OCI-LY1 (cell line): ENCODE data around the gene DMD.
"Not testable (repeated sequence)": the region's sequence is repeated elsewhere in the genome, so short reads cannot be mapped to it uniquely, and the experiment has no call there.

Experiments
- H2AFZ ChIP-seq: fragments of 200-600 bp; sonication (generic), shearing (Covaris generic); 2 replicates; pipeline ENCODE4 v1.6.0; 2014; ENCODE audit warnings: antibody characterized with exemption, mild to moderate bottlenecking, low read length
- H3F3A ChIP-seq: fragments of 200-600 bp; sonication (generic), shearing (Covaris generic); 2 replicates; pipeline ENCODE4 v1.6.0; 2014; ENCODE audit warnings: mild to moderate bottlenecking, antibody characterized with exemption, low read length, moderate library complexity; ENCODE audit not compliant: insufficient read depth
- H3K27ac ChIP-seq: fragments of 200-600 bp; sonication (generic); 2 replicates; pipeline ENCODE4 v1.5.1; 2014; ENCODE audit warnings: low read length, mixed run types, mild to moderate bottlenecking, low read depth; ENCODE audit not compliant: poor library complexity, severe bottlenecking
- H3K27me3 ChIP-seq: fragments of 200-600 bp; sonication (generic); 2 replicates; pipeline ENCODE4 v1.6.0; 2014; ENCODE audit warnings: antibody characterized with exemption, mild to moderate bottlenecking, low read length, moderate library complexity; ENCODE audit not compliant: insufficient read depth
- H3K36me3 ChIP-seq: fragments of 200-600 bp; sonication (generic); 2 replicates; pipeline ENCODE4 v1.6.1; 2014; ENCODE audit warnings: mild to moderate bottlenecking, antibody characterized with exemption, low read length, moderate library complexity, mixed read lengths; ENCODE audit not compliant: insufficient read depth
- H3K4me1 ChIP-seq: fragments of 200-600 bp; sonication (generic); 2 replicates; pipeline ENCODE4 v1.5.1; 2014; ENCODE audit warnings: mild to moderate bottlenecking, low read length, moderate library complexity; ENCODE audit not compliant: insufficient read depth, severe bottlenecking
- H3K4me2 ChIP-seq: fragments of 200-600 bp; sonication (generic), shearing (Covaris generic); 2 replicates; pipeline ENCODE4 v1.6.1; 2014; ENCODE audit warnings: low read length
- H3K4me3 ChIP-seq: fragments of 200-600 bp; sonication (generic); 2 replicates; pipeline ENCODE4 v1.5.1; 2014; ENCODE audit warnings: low read length, low read depth, mild to moderate bottlenecking, mixed read lengths; ENCODE audit not compliant: poor library complexity, severe bottlenecking
- H3K79me2 ChIP-seq: fragments of 200-600 bp; shearing (Covaris generic); 2 replicates; pipeline ENCODE4 v1.6.1; 2016; ENCODE audit warnings: mixed run types, low read length, mixed read lengths; ENCODE audit not compliant: insufficient read depth
- H3K9ac ChIP-seq: fragments of 200-600 bp; sonication (generic), shearing (Covaris generic); 2 replicates; pipeline ENCODE4 v1.6.1; 2014; ENCODE audit warnings: mild to moderate bottlenecking, low read length, mixed read lengths
- H3K9me2 ChIP-seq: fragments of 200-600 bp; sonication (generic), shearing (Covaris generic); 2 replicates; pipeline ENCODE4 v1.6.1; 2014; ENCODE audit warnings: low read depth, mild to moderate bottlenecking, low read length, mixed read lengths
- H3K9me3 ChIP-seq: fragments of 200-600 bp; shearing (Covaris generic); 2 replicates; pipeline ENCODE4 v1.6.1; 2014; ENCODE audit warnings: low read length, mixed read lengths
- H4K20me1 ChIP-seq: fragments of 200-600 bp; sonication (generic), shearing (Covaris generic); 2 replicates; pipeline ENCODE4 v1.6.0; 2016; ENCODE audit warnings: mild to moderate bottlenecking, low read length; ENCODE audit not compliant: insufficient read depth
- CTCF ChIP-seq: fragments of 200-600 bp; sonication (generic), shearing (Covaris generic); IDR thresholded peaks from 2 replicates; pipeline ENCODE4 v1.5.1; 2017; ENCODE audit warnings: mild to moderate bottlenecking, antibody characterized with exemption, low read length, moderate library complexity, mixed read lengths
- EZH2 ChIP-seq: fragments of 200-600 bp; sonication (generic), shearing (Covaris generic); IDR thresholded peaks from 2 replicates; pipeline ENCODE4 v1.8.0; 2017; ENCODE audit warnings: borderline replicate concordance, mixed run types, mild to moderate bottlenecking, antibody characterized with exemption, low read length, moderate library complexity, mixed read lengths

Gene DMD

GRCh38 chrX:33086886-33087285, 124.5 kb downstream of the DMD start:
- Histone ChIP-seq H3K79me2 (no peaks in the 10 kb centered on the region), H3K27me3 (no peaks in the 10 kb centered on the region), H2AFZ (no peak overlapping the region), H4K20me1 (no peaks in the 10 kb centered on the region), H3K27ac (no peak overlapping the region), H3K9me3 (no peaks in the 10 kb centered on the region), H3K4me1 (peaks cover 4% of the 10 kb centered on the region), H3K4me3 (no peak overlapping the region), H3K9ac (no peak overlapping the region), H3F3A (no peaks in the 10 kb centered on the region), H3K9me2 (no peaks in the 10 kb centered on the region), H3K36me3 (peaks cover 3% of the 10 kb centered on the region; the same call in 1 of the 2 replicates), H3K4me2 (no peak overlapping the region)
- TF ChIP-seq CTCF (no peak), EZH2 (no peak)

- Histone ChIP-seq H3K27me3 (no peaks in the 10 kb centered on the region), H3K9ac (no peak overlapping the region), H3K79me2 (no peaks in the 10 kb centered on the region), H3K4me3 (no peak overlapping the region), H2AFZ (no peak overlapping the region), H3K4me2 (no peak overlapping the region), H3K36me3 (peaks cover 16% of the 10 kb centered on the region), H3K9me3 (no peaks in the 10 kb centered on the region), H4K20me1 (no peaks in the 10 kb centered on the region), H3F3A (no peaks in the 10 kb centered on the region), H3K9me2 (no peaks in the 10 kb centered on the region), H3K27ac (no peak overlapping the region), H3K4me1 (peaks cover 2% of the 10 kb centered on the region)
- no peak for TF ChIP-seq CTCF
- no peak for TF ChIP-seq EZH2
Observed at GRCh38 chrX:33082371-33082770, 129.0 kb downstream of the DMD start.

GRCh38 chrX:33078273-33078672, 133.1 kb downstream of the DMD start:
- no peak overlapping the region for H3K9ac ChIP-seq
- TF ChIP-seq EZH2 (no peak), CTCF (no peak)

GRCh38 chrX:33073660-33074059, 137.7 kb downstream of the DMD start:
- not testable (repeated sequence) for H3K27me3 ChIP-seq, H3K4me2 ChIP-seq, H3K4me1 ChIP-seq, H2AFZ ChIP-seq, H3K9me2 ChIP-seq, H4K20me1 ChIP-seq, H3K27ac ChIP-seq, H3K9ac ChIP-seq, H3K4me3 ChIP-seq, H3K79me2 ChIP-seq, H3F3A ChIP-seq, H3K9me3 ChIP-seq
- H3K36me3 ChIP-seq: peaks cover 33% of the 10 kb centered on the region

More at GRCh38 chrX:33078273-33078672, 133.1 kb downstream of the DMD start:
- Histone ChIP-seq H3K4me3 (no peak overlapping the region), H2AFZ (no peak overlapping the region), H3K4me2 (no peak overlapping the region), H3K36me3 (peaks cover 33% of the 10 kb centered on the region), H3F3A (no peaks in the 10 kb centered on the region), H3K4me1 (no peaks in the 10 kb centered on the region), H3K9me2 (no peaks in the 10 kb centered on the region), H3K9me3 (no peaks in the 10 kb centered on the region), H3K79me2 (no peaks in the 10 kb centered on the region), H3K27me3 (no peaks in the 10 kb centered on the region), H3K27ac (no peak overlapping the region), H4K20me1 (no peaks in the 10 kb centered on the region)
